CD14-positive monocyte (primary cell): ENCODE data around the gene FBXO10. TPM values are rescaled to one million over a fixed set of nuclear protein-coding genes. Genes with fewer than 3 reads are reported as not detected.

Experiments
- DNase-seq, 3 donors: peaks; one replicate each; pipeline ENCODE4 v3.0.0-alpha.2; 2011 to 2022
- H2AFZ ChIP-seq: 2 replicates; pipeline ENCODE4 v1.6.0; 2012; ENCODE audit warnings: mild to moderate bottlenecking, low read depth, low read length, inconsistent platforms; ENCODE audit not compliant: insufficient read depth, poor library complexity, severe bottlenecking
- H3K27ac ChIP-seq, 2 donors: 1 replicate in 1 of 2; 2 replicates in 1 of 2; pipeline ENCODE4 v1.5.1; 2012 to 2013; ENCODE audit warnings: low read length in 2 of 2, control low read depth in 1 of 2, inconsistent platforms in 1 of 2, low read depth in 1 of 2, mild to moderate bottlenecking in 1 of 2
- H3K27me3 ChIP-seq, 2 donors: one replicate each; pipeline versions ENCODE4 v1.6.0 to v1.6.1; 2011 to 2013; ENCODE audit warnings: low read length in 2 of 2; ENCODE audit not compliant: control insufficient read depth in 2 of 2, insufficient read depth in 2 of 2
- H3K36me3 ChIP-seq, 2 donors: replicated peaks in 1 of 2; 1 replicate in 1 of 2; 2 replicates in 1 of 2; pipeline versions ENCODE4 v1.5.1 to v1.6.1; 2012 to 2013; ENCODE audit warnings: low read length in 2 of 2, control low read depth in 1 of 2, inconsistent platforms in 1 of 2, mild to moderate bottlenecking in 1 of 2; ENCODE audit not compliant: insufficient read depth in 2 of 2, control insufficient read depth in 1 of 2
- H3K4me1 ChIP-seq, 2 donors: 1 replicate in 1 of 2; 2 replicates in 1 of 2; pipeline versions ENCODE4 v1.5.1 to v1.6.1; 2012 to 2013; ENCODE audit warnings: low read length in 2 of 2, control low read depth in 1 of 2, inconsistent platforms in 1 of 2, mild to moderate bottlenecking in 1 of 2, moderate library complexity in 1 of 2; ENCODE audit not compliant: insufficient read depth in 2 of 2, control insufficient read depth in 1 of 2
- H3K4me2 ChIP-seq: replicated peaks from 2 replicates; pipeline ENCODE3; 2012; ENCODE audit warnings: low read length, moderate library complexity, mild to moderate bottlenecking; ENCODE audit not compliant: poor library complexity, severe bottlenecking; ENCODE audit errors: extremely low read depth
- H3K4me3 ChIP-seq, 3 experiments: fragments of 200-600 bp in 1 of 3; sonication (generic) in 1 of 3; replicated peaks in 1 of 3; 1 replicate in 2 of 3; 2 replicates in 1 of 3; pipeline ENCODE4 v1.5.1; 2011 to 2013; ENCODE audit warnings: low read length in 3 of 3, mild to moderate bottlenecking in 3 of 3, control low read depth in 2 of 3, low read depth in 2 of 3, inconsistent platforms in 1 of 3, moderate library complexity in 1 of 3
- H3K79me2 ChIP-seq: 2 replicates; pipeline ENCODE4 v1.6.0; 2012; ENCODE audit warnings: mild to moderate bottlenecking, control low read depth, inconsistent platforms, low read length, moderate library complexity; ENCODE audit not compliant: insufficient read depth
- H3K9ac ChIP-seq: 2 replicates; pipeline ENCODE4 v1.6.0; 2017; ENCODE audit warnings: low read length, mild to moderate bottlenecking; ENCODE audit not compliant: insufficient read depth, poor library complexity, severe bottlenecking
- H3K9me3 ChIP-seq, 2 donors: replicated peaks in 1 of 2; 1 replicate in 1 of 2; 2 replicates in 1 of 2; pipeline versions ENCODE4 v1.5.1 to v1.6.1; 2012 to 2013; ENCODE audit warnings: low read length in 2 of 2, control low read depth in 1 of 2; ENCODE audit not compliant: control insufficient read depth in 1 of 2, insufficient read depth in 1 of 2
- H4K20me1 ChIP-seq: 2 replicates; pipeline ENCODE4 v1.6.0; 2012; ENCODE audit warnings: mild to moderate bottlenecking, low read length, control low read depth, moderate library complexity; ENCODE audit not compliant: insufficient read depth
- H3K27ac Mint-ChIP-seq, 7 donors: one replicate each; pipeline ENCODE4 v1.8.0; 2020; ENCODE audit warnings: mild to moderate bottlenecking in 7 of 7, mixed read lengths in 7 of 7, moderate library complexity in 6 of 7, inconsistent platforms in 2 of 7
- H3K27me3 Mint-ChIP-seq, 3 donors: one replicate each; pipeline ENCODE4 v1.8.0; 2021 to 2022; ENCODE audit warnings: low read depth in 3 of 3, mild to moderate bottlenecking in 3 of 3, mixed read lengths in 3 of 3, moderate library complexity in 3 of 3, inconsistent platforms in 1 of 3
- H3K36me3 Mint-ChIP-seq, 2 donors: one replicate each; pipeline ENCODE4 v1.8.0; 2020; ENCODE audit warnings: mixed read lengths in 2 of 2, inconsistent platforms in 1 of 2, mild to moderate bottlenecking in 1 of 2
- H3K4me1 Mint-ChIP-seq: one replicate; pipeline ENCODE4 v1.8.0; 2020; ENCODE audit warnings: mild to moderate bottlenecking, mixed read lengths
- H3K4me3 Mint-ChIP-seq, 2 donors: one replicate each; pipeline ENCODE4 v1.8.0; 2020; ENCODE audit warnings: mild to moderate bottlenecking in 2 of 2, mixed read lengths in 2 of 2, moderate library complexity in 1 of 2
- H3K9me3 Mint-ChIP-seq, 7 donors: one replicate each; pipeline ENCODE4 v1.8.0; 2020 to 2022; ENCODE audit warnings: mixed read lengths in 7 of 7, mild to moderate bottlenecking in 6 of 7, moderate library complexity in 6 of 7, inconsistent platforms in 2 of 7
- WGBS: methylation state at CpG from one replicate; pipeline ENCODE4 v1.1.5; 2013; ENCODE audit warnings: missing lambda C conversion rate; ENCODE audit not compliant: insufficient coverage; 5-methylcytosine and 5-hydroxymethylcytosine counted together
- intact Hi-C, 2 donors: fragments of 100-400 bp; cut with micrococcal nuclease; formaldehyde crosslinking; loops; one replicate each; pipeline versions ENCODE4 v1.15.0 to v1.15.1; 2023
- polyA plus RNA-seq, 3 donors: library from polyadenylated mRNA; depleted of rRNA in 1 of 3; unstranded in 2 of 3; stranded (reverse) in 1 of 3; fragments of 300-500 nt in 2 of 3; fragments of >200 nt in 1 of 3; fragmentation: Illumina TruSeq in 2 of 3; gene quantifications; 1 replicate in 2 of 3; 2 replicates in 1 of 3; pipeline ENCODE4 v1.2.3, GENCODE V29; 2012 to 2021
- TF ChIP-seq, protein P1 (sequence below): fragments of 200-600 bp; IDR thresholded peaks from one replicate; pipeline ENCODE4 v1.8.0; 2022; ENCODE audit warnings: antibody characterized with exemption, mild to moderate bottlenecking

The FBXO10 gene
- polyA plus RNA-seq, 3 donors, result 0.08 to 1.5 TPM; not detected in 1

DNA sequence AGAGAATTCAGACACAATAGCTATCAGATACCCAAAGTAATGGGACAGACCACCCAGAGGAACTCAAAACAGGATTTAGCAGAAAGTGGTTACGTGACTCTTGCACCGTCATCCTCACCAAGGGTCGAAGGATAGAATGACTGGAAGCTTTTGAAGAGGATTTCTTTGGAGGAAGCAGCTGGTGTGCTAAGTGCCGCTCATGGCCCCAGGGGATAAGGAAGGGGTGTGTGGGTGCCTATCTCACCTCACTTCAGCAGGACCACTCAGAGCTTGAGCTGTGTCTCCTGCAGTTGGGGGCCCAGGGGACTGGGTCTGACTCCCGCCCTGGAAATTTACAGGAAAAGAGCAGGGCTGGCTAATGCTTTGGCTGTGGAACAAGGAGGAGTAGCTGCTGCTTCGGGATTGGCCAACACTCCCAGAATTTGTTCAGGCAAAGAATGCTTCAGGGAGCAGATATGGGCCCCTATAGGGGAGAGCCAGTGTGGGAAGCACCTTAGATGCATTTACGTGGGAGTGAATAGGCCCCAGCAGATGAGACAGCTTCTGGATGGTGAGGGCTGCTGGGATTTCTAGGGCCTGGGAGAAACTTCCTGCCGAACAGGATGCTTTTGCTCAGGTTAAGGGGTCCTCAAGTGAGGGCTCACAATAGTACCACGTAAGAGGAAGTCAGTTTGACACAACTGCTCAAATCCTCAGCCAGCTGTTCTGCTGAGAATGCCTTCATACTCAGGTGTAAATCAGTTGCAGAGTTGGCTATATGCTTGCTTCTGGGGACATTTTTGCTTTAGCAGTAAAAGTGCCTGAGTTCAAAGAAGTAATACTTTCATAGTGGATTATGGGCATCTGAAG, 45.3 kb upstream of the FBXO10 start:
- H3K79me2 ChIP-seq, result no peaks in the 10 kb centered on the region
- no peak overlapping the region for H3K4me3 ChIP-seq
- no peaks in the 10 kb centered on the region for H3K9me3 ChIP-seq
- H3K27ac ChIP-seq, result no peak overlapping the region
- Mint-ChIP-seq H3K27ac (no peak overlapping the region), H3K36me3 (no peaks in the 10 kb centered on the region), H3K4me3 (no peak overlapping the region), H3K27me3 (peaks cover 2 to 8% (median 3%) of the 10 kb centered on the region in 3 donors), H3K4me1 (no peaks in the 10 kb centered on the region), H3K9me3 (no peaks in the 10 kb centered on the region)
- TF ChIP-seq, protein P1, sequence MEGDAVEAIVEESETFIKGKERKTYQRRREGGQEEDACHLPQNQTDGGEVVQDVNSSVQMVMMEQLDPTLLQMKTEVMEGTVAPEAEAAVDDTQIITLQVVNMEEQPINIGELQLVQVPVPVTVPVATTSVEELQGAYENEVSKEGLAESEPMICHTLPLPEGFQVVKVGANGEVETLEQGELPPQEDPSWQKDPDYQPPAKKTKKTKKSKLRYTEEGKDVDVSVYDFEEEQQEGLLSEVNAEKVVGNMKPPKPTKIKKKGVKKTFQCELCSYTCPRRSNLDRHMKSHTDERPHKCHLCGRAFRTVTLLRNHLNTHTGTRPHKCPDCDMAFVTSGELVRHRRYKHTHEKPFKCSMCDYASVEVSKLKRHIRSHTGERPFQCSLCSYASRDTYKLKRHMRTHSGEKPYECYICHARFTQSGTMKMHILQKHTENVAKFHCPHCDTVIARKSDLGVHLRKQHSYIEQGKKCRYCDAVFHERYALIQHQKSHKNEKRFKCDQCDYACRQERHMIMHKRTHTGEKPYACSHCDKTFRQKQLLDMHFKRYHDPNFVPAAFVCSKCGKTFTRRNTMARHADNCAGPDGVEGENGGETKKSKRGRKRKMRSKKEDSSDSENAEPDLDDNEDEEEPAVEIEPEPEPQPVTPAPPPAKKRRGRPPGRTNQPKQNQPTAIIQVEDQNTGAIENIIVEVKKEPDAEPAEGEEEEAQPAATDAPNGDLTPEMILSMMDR, result no peak
- no peak for DNase-seq
- intact Hi-C loops, result no loop called here
- no peak overlapping the region for H3K4me2 ChIP-seq
- H3K4me1 ChIP-seq, result no peaks in the 10 kb centered on the region
- H3K36me3 ChIP-seq, result no peaks in the 10 kb centered on the region
- H3K27me3 ChIP-seq, result no peaks in the 10 kb centered on the region
- no peaks in the 10 kb centered on the region for H4K20me1 ChIP-seq
- H3K9ac ChIP-seq, result no peak overlapping the region
- WGBS, result 30% methylated on average over 8 of the region's 9 CpGs
- H2AFZ ChIP-seq, result no peak overlapping the region

DNA sequence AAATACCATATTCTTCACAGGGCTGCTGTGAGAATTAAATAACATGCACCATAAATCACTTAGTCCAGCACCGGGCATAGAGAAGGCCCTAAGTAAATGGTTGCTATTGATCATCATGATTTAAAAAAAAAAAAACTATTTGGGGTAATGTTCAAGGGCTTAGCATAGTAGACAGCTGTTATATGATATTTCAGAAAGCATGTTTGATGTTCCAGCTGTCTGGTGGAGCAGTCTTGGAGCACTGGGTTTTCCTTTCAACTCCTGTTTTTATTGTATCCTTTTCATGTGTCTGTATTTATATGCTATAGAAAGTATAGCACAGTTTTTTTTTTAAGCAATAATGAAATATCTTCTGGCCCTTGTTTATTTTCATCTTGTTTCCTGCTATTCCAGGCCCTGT, 44.2 kb upstream of the FBXO10 start:
- Histone ChIP-seq H3K36me3 (no peaks in the 10 kb centered on the region), H3K79me2 (no peaks in the 10 kb centered on the region), H4K20me1 (no peaks in the 10 kb centered on the region), H3K4me3 (no peak overlapping the region), H3K4me2 (no peak overlapping the region), H3K27ac (no peak overlapping the region), H3K9me3 (no peaks in the 10 kb centered on the region), H2AFZ (no peak overlapping the region), H3K27me3 (no peaks in the 10 kb centered on the region), H3K4me1 (no peaks in the 10 kb centered on the region), H3K9ac (no peak overlapping the region)
- WGBS, result no CpG with 5 or more reads among the region's 1 CpG
- intact Hi-C loops, result no loop called here
- DNase-seq, result no peak
- H3K4me1 Mint-ChIP-seq, result no peaks in the 10 kb centered on the region
- peaks cover 0 to 8% (median 5%) of the 10 kb centered on the region in 3 donors for H3K27me3 Mint-ChIP-seq
- TF ChIP-seq, protein P1, result no peak
- no peak overlapping the region for H3K27ac Mint-ChIP-seq
- H3K36me3 Mint-ChIP-seq, result no peaks in the 10 kb centered on the region
- H3K9me3 Mint-ChIP-seq, result no peaks in the 10 kb centered on the region
- H3K4me3 Mint-ChIP-seq, result no peak overlapping the region
